ENCODE results near the gene REL.

GRCh38 chr2:60883896-60884295 is 2.5 kb downstream of the REL start:
- TF ChIP-seq POLR2AphosphoS5 (IDR thresholded peaks at IDR 0.05; ENCODE audit: low read depth, low read length) (no peak), POLR2A (IDR thresholded peaks at IDR 0.05; ENCODE audit: low read depth, low read length) (no peak), TAF1 (IDR thresholded peaks at IDR 0.05; ENCODE audit: borderline replicate concordance, low read depth, low read length) (no peak)
